Measurements from ENCODE around the gene INPP4B.

Gene INPP4B

GRCh38 chr4:142703694-142704309, 142.3 kb downstream of the INPP4B start:
- TF ChIP-seq, protein P1, sequence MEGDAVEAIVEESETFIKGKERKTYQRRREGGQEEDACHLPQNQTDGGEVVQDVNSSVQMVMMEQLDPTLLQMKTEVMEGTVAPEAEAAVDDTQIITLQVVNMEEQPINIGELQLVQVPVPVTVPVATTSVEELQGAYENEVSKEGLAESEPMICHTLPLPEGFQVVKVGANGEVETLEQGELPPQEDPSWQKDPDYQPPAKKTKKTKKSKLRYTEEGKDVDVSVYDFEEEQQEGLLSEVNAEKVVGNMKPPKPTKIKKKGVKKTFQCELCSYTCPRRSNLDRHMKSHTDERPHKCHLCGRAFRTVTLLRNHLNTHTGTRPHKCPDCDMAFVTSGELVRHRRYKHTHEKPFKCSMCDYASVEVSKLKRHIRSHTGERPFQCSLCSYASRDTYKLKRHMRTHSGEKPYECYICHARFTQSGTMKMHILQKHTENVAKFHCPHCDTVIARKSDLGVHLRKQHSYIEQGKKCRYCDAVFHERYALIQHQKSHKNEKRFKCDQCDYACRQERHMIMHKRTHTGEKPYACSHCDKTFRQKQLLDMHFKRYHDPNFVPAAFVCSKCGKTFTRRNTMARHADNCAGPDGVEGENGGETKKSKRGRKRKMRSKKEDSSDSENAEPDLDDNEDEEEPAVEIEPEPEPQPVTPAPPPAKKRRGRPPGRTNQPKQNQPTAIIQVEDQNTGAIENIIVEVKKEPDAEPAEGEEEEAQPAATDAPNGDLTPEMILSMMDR (IDR thresholded peaks at IDR 0.05; ENCODE audit: borderline replicate concordance, insufficient read depth, low read depth, low read length) = no peak

DNA sequence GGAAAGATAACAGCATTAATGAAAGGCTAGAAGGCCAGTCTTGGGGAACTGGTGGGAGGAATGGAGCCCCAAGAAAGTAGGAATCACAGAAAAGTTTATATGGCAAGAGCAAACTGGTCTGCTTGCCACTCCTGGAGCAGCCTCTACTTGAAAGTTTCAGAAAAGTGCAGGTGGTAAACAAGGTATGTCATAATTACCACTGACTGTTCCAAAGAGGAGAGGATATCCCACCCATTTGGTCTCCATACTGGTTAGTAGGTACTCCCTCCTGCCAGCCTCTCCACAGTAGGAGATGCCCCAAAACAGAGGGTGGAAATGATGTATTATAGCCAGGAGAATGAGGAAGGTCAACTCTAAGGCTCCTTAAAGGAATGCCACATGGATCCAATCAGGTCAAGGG, 145.1 kb downstream of the INPP4B start:
- TF ChIP-seq, protein P1 (IDR thresholded peaks at IDR 0.05; ENCODE audit: borderline replicate concordance, insufficient read depth, low read depth, low read length) = no peak
- no peak overlapping the region for H3K4me3 ChIP-seq (ENCODE audit: low read depth, low read length)

More at GRCh38 chr4:142703694-142704309, 142.3 kb downstream of the INPP4B start:
- no peak overlapping the region for H3K4me3 ChIP-seq (ENCODE audit: low read depth, low read length)

DNA sequence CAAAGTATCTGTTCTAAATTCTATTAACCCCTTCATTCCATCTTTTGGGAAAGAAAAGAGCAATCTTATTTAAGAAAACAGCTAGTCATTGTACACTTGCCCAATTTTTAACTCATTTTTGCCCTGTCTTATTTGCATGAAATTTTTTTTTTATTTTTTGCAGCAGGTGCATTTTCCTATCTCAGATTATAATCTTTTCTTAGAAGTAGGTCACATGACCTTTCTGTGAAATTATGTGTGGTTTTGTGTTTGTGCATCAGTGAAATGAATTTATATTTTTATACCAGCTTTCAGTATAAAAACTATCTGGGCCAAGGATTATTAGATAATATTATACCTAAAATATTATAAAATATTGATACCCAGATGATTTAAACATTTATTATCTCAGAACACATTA, 145.6 kb downstream of the INPP4B start:
- H3K4me3 ChIP-seq (ENCODE audit: low read depth, low read length) = no peak overlapping the region
- TF ChIP-seq, protein P1 (IDR thresholded peaks at IDR 0.05; ENCODE audit: borderline replicate concordance, insufficient read depth, low read depth, low read length) = no peak

DNA sequence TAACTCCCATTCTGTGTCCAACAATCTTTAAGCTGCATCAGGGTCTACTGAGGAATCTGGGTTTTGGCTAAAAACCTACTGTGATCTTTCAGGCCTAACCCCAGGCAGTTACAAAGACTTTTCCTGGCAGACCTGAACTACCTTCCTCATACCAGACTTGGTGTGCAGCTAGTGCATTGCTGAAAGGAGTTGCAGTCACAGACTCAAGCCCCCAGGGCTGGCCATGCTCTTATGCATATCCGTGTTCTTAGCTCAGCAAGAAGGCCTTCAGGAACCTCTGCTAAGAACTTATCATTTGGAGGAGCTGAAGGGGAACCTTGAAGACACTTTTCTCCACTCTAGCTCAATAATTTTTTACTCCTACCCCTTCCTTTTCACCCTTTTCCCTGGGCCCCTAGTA, 147.5 kb downstream of the INPP4B start:
- no peak overlapping the region for H3K4me3 ChIP-seq (ENCODE audit: low read depth, low read length)
- TF ChIP-seq, protein P1 (IDR thresholded peaks at IDR 0.05; ENCODE audit: borderline replicate concordance, insufficient read depth, low read depth, low read length) = no peak

DNA sequence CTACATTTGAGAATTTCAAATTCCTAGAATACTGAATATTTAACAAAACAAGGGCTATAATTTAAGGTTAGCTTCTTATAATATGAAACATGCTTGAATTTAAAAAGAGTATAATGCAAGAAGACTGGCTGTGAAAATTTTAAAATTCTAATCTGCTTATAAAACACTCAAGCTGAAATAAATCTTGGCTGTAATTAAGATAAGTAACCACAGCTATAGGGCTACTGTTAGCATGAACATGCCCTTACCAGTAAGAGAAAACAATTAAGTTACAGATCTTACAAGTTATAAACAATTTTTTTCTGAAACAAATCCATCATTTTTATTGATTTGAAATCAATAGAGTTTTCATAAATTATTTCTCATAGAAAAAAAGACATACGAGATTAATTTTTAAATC, 148.2 kb downstream of the INPP4B start:
- H3K4me3 ChIP-seq (ENCODE audit: low read depth, low read length) = no peak overlapping the region
- TF ChIP-seq, protein P1 (IDR thresholded peaks at IDR 0.05; ENCODE audit: borderline replicate concordance, insufficient read depth, low read depth, low read length) = no peak

- H3K4me3 ChIP-seq (ENCODE audit: low read depth, low read length) = no peak overlapping the region
- TF ChIP-seq, protein P1 (IDR thresholded peaks at IDR 0.05; ENCODE audit: borderline replicate concordance, insufficient read depth, low read depth, low read length) = no peak
These were observed 148.8 kb downstream of the INPP4B start for GRCh38 chr4:142697320-142697719.

- H3K4me3 ChIP-seq (ENCODE audit: low read depth, low read length) = no peak overlapping the region
- TF ChIP-seq, protein P1 (IDR thresholded peaks at IDR 0.05; ENCODE audit: borderline replicate concordance, insufficient read depth, low read depth, low read length) = no peak
These were observed 149.6 kb downstream of the INPP4B start for GRCh38 chr4:142696334-142697122.

Data from GM12875 (cell line).